Thoracic aorta (tissue), 2 donors: ENCODE results near the gene MNT. TPM values are rescaled to one million over a fixed set of nuclear protein-coding genes. Genes with fewer than 3 reads are reported as not detected.

Experiments
- ATAC-seq: fragments of 150-250 bp; one replicate; pipeline ENCODE4 v1.8.0; 2017; ENCODE audit warnings: low read depth; ENCODE audit not compliant: insufficient number of reproducible peaks, low FRiP score
- DNase-seq: peaks from one replicate; pipeline ENCODE4 v3.0.0-alpha.2; 2020; ENCODE audit warnings: low spot score
- H3K27ac ChIP-seq, 2 donors: fragments of 200-600 bp; sonication (generic); 1 replicate in 1 of 2; 2 replicates in 1 of 2; pipeline ENCODE4 v1.5.1; 2016; ENCODE audit warnings: mild to moderate bottlenecking in 2 of 2, moderate library complexity in 2 of 2
- H3K27me3 ChIP-seq: fragments of 200-600 bp; sonication (generic); replicated peaks from 2 replicates; pipeline ENCODE4 v1.6.0; 2016; ENCODE audit warnings: mild to moderate bottlenecking; ENCODE audit not compliant: insufficient read depth
- H3K36me3 ChIP-seq: fragments of 200-600 bp; sonication (generic); one replicate; pipeline ENCODE4 v1.5.1; 2016
- H3K4me1 ChIP-seq, 2 donors: fragments of 200-600 bp; sonication (generic); 1 replicate in 1 of 2; 2 replicates in 1 of 2; pipeline versions ENCODE4 v1.5.1 to v1.6.0; 2016; ENCODE audit warnings: low read depth in 2 of 2, mild to moderate bottlenecking in 1 of 2; ENCODE audit not compliant: control insufficient read depth in 1 of 2
- H3K4me3 ChIP-seq: fragments of 200-600 bp; sonication (generic); 2 replicates; pipeline ENCODE4 v1.5.1; 2016; ENCODE audit warnings: mild to moderate bottlenecking
- H3K9me3 ChIP-seq: fragments of 200-600 bp; sonication (generic); 2 replicates; pipeline ENCODE4 v1.5.1; 2016
- total RNA-seq, 2 donors: library from RNA; depleted of rRNA; stranded (reverse); fragments of >200 nt; gene quantifications; one replicate each; pipeline versions ENCODE4 v1.1.0 to v1.2.3, GENCODE V29; 2016
- TF ChIP-seq, protein P1 (sequence below): fragments of 200-600 bp; sonication (generic); IDR thresholded peaks from one replicate; pipeline ENCODE4 v1.5.1; 2019; ENCODE audit warnings: antibody characterized with exemption

MNT gene
- total RNA-seq, 2 donors from 2014 or later = 17.9 to 27.1 TPM

DNA sequence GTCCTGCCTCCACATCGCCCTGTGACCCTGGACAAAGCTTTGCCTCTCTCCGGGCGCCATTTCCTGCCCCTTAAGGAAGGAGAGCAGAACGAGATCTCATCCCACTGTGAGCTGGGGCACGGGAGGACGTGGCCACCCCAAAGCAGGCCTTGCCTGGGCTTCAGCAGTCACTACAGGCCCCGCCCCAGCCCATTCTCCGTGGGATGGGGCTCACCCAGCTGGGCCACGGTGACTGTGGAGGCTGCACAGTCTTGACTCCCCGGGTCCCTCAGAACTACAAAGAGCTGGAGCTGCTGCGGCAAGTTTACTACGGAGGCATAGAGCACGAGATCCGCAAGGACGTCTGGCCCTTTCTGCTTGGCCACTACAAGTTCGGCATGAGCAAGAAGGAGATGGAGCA is 28.2 kb downstream of the MNT start:
- Histone ChIP-seq H3K4me1 (no peaks in the 10 kb centered on the region), H3K36me3 (peaks cover 4% of the 10 kb centered on the region), H3K27me3 (no peaks in the 10 kb centered on the region), H3K9me3 (no peaks in the 10 kb centered on the region), H3K27ac (no peak overlapping the region), H3K4me3 (no peak overlapping the region)
- TF ChIP-seq, protein P1, sequence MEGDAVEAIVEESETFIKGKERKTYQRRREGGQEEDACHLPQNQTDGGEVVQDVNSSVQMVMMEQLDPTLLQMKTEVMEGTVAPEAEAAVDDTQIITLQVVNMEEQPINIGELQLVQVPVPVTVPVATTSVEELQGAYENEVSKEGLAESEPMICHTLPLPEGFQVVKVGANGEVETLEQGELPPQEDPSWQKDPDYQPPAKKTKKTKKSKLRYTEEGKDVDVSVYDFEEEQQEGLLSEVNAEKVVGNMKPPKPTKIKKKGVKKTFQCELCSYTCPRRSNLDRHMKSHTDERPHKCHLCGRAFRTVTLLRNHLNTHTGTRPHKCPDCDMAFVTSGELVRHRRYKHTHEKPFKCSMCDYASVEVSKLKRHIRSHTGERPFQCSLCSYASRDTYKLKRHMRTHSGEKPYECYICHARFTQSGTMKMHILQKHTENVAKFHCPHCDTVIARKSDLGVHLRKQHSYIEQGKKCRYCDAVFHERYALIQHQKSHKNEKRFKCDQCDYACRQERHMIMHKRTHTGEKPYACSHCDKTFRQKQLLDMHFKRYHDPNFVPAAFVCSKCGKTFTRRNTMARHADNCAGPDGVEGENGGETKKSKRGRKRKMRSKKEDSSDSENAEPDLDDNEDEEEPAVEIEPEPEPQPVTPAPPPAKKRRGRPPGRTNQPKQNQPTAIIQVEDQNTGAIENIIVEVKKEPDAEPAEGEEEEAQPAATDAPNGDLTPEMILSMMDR = no peak
- ATAC-seq = no peak
- no peak for DNase-seq

DNA sequence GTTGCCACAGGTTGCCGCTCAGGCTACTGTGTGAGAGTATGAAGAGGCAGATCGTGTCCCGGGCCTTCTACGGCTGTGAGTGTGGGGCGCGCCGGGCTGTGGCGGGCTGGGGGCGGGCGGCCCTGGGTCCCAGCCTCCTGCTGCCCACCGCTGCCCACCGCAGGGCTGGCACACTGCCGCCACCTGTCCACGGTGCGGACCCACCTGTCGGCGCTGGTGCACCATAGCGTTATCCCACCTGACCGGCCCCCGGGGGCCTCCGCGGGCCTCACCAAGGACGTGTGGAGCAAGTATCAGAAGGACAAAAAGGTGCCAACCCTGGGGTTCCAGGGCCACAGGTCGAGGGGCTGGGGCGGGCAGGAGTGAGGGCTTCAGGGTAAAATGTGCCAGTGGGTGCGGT is 28.7 kb downstream of the MNT start:
- no peak for ATAC-seq
- H3K36me3 ChIP-seq = peaks cover 4% of the 10 kb centered on the region
- TF ChIP-seq, protein P1 = no peak

DNA sequence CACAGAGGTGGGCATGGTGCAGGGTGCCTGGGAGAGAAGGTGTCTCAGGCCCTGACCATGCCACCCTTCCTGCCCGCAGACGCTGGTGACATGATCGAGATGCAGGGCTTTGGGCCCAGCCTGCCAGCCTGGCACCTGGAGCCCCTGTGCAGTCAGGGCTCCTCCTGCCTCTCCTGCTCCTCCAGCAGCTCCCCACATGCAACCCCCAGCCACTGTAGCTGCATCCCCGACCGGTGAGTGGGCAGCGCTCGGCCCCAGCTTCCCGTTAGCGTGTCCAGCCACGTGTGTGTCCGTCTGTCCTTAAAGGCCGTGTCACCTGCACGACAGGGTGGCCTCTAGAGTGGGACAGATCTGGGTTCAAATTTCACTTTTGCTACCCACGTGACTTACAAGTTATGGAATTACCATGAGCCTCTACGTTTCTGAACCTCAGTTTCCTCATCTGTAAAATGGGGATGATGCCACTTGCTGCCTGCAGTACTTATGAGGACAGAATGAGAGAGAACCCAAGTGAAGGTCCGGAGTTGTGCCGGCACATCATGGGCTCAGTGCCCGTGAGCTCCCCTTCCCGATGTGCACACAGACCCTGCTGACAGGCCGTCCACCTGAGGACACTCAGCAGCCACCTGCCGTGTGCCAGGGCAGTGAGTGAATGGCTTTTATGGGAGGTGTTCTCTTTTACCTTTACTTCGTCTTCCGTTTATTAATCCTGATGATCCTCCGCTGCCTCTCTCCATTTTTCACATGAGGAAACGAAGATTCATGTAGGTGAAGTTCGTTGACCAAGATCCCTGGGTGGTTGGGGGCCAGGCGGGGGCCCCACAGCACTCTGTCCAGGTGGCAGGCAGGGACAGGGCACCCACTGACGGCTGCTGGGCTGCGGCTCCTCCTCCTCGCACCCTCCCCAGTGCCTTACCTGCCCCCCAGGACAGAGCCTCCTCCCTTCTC is 29.4 kb downstream of the MNT start:
- Histone ChIP-seq H3K27ac (no peak overlapping the region), H3K4me1 (no peaks in the 10 kb centered on the region), H3K27me3 (no peaks in the 10 kb centered on the region), H3K4me3 (no peak overlapping the region), H3K9me3 (no peaks in the 10 kb centered on the region), H3K36me3 (peaks cover 4% of the 10 kb centered on the region)
- ATAC-seq = no peak
- no peak for DNase-seq
- TF ChIP-seq, protein P1 = no peak

More for the DNA sequence above, 28.7 kb downstream of the MNT start:
- Histone ChIP-seq H3K4me1 (no peaks in the 10 kb centered on the region), H3K27me3 (no peaks in the 10 kb centered on the region), H3K9me3 (no peaks in the 10 kb centered on the region), H3K27ac (no peak overlapping the region), H3K4me3 (no peak overlapping the region)
- DNase-seq = no peak

DNA sequence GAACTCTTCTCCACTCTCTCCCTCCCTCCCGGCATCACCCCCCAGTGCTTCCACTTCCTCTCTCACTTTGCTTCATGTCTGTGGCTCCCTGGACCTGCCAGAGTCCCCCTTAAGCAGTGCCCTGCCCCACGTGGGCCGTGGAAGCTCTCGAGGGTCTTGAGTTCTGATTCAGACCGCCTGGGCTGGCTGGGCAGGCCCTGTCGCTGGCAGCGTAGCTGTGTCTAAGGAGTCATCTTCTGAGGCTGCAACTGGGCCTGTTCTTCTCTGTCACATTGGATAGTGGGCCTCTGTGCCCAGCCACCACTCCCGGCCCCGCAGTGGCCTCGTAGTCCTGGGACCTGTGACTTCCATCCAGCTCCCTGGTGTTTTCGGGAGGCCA is 30.7 kb downstream of the MNT start:
- TF ChIP-seq, protein P1 = no peak
- Histone ChIP-seq H3K27ac (no peak overlapping the region), H3K36me3 (peaks cover 4% of the 10 kb centered on the region), H3K4me1 (no peaks in the 10 kb centered on the region), H3K27me3 (no peaks in the 10 kb centered on the region), H3K4me3 (no peak overlapping the region), H3K9me3 (no peaks in the 10 kb centered on the region)
- ATAC-seq = no peak
- DNase-seq = no peak

DNA sequence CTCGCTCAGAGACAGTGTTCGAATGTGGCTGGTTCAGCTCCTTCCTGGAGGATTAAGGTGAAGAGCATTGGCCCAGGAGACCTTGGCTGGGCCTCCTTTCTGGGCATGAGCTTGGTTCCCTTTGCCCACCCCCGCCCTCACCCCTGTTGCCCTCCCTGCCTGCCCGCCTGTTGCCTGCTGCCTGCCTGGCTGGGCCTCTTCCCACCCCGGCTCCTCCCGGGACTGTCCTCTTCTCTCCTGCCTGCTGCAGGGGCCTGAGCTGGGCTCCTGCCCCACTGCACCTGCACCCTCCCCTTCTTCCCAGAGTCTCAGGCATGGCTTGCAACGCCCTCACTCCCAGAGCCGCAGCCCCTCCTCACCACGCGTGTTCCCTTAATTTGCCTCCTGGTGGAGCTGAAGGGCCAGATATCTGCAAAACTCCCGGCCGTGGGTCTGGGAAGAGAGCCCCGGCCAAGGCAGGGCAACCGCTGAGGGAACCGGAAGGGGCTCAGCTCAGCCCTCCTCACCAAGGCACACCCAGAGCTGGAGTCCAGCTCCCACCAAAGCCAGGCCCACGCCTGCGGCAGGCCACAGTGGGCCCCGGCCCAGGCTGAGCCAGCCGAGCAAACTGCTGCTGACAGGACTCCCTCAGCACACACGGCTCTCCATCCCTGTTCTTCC is 31.2 kb downstream of the MNT start:
- no peak for ATAC-seq
- TF ChIP-seq, protein P1 = no peak
- no peak for DNase-seq
- H3K4me1 ChIP-seq = no peaks in the 10 kb centered on the region
- H3K36me3 ChIP-seq = peaks cover 4% of the 10 kb centered on the region
- H3K27me3 ChIP-seq = no peaks in the 10 kb centered on the region
- H3K27ac ChIP-seq = no peak overlapping the region
- no peaks in the 10 kb centered on the region for H3K9me3 ChIP-seq
- H3K4me3 ChIP-seq = no peak overlapping the region
